ENCODE measurements around the gene CRYL1. TPM values are rescaled to one million over a fixed set of nuclear protein-coding genes. Genes with fewer than 3 reads are reported as not detected.

Gene CRYL1
- polyA plus RNA-seq, 1 of the 3 experiments (the other 2 are of a cell fraction) = 34.8 TPM

DNA sequence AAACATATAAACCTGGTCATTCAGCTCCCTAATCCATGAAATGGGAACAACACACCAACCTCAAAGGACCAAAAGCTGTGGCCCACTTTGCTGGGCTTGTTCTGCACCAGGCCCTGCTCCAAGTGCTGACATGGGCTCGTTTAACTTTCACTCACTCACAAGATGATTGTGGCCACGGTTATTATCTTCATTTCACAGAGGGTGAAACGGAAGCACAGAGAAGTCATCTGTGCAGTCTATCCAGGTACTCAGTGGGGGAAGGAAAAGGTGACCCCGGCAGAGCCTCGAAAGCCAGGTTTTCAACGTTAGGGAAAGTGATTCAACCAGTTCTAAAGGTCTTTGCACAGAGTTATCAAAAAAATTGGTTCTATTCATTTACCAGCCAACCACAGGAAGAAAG is 68.0 kb downstream of the CRYL1 start (continued):
- TF ChIP-seq, protein P1, sequence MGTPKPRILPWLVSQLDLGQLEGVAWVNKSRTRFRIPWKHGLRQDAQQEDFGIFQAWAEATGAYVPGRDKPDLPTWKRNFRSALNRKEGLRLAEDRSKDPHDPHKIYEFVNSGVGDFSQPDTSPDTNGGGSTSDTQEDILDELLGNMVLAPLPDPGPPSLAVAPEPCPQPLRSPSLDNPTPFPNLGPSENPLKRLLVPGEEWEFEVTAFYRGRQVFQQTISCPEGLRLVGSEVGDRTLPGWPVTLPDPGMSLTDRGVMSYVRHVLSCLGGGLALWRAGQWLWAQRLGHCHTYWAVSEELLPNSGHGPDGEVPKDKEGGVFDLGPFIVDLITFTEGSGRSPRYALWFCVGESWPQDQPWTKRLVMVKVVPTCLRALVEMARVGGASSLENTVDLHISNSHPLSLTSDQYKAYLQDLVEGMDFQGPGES (IDR thresholded peaks at IDR 0.05; ENCODE audit: low read depth, low read length) = no peak
- no peak for TF ChIP-seq FOXM1 (IDR thresholded peaks at IDR 0.05; ENCODE audit: low read depth)
- TF ChIP-seq POLR2AphosphoS5 (IDR thresholded peaks at IDR 0.05; ENCODE audit: low read depth, low read length) = no peak
- no peak for TF ChIP-seq RXRA (IDR thresholded peaks at IDR 0.05; ENCODE audit: borderline replicate concordance, low read depth)
- no peak for TF ChIP-seq JUND (IDR thresholded peaks at IDR 0.05)
- TF ChIP-seq, protein P2, sequence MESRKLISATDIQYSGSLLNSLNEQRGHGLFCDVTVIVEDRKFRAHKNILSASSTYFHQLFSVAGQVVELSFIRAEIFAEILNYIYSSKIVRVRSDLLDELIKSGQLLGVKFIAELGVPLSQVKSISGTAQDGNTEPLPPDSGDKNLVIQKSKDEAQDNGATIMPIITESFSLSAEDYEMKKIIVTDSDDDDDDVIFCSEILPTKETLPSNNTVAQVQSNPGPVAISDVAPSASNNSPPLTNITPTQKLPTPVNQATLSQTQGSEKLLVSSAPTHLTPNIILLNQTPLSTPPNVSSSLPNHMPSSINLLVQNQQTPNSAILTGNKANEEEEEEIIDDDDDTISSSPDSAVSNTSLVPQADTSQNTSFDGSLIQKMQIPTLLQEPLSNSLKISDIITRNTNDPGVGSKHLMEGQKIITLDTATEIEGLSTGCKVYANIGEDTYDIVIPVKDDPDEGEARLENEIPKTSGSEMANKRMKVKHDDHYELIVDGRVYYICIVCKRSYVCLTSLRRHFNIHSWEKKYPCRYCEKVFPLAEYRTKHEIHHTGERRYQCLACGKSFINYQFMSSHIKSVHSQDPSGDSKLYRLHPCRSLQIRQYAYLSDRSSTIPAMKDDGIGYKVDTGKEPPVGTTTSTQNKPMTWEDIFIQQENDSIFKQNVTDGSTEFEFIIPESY (IDR thresholded peaks at IDR 0.05; ENCODE audit: borderline replicate concordance, low read depth) = no peak
- TF ChIP-seq, protein P3, sequence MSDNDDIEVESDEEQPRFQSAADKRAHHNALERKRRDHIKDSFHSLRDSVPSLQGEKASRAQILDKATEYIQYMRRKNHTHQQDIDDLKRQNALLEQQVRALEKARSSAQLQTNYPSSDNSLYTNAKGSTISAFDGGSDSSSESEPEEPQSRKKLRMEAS (IDR thresholded peaks at IDR 0.05; ENCODE audit: low read depth) = no peak
- TF ChIP-seq YY1 (IDR thresholded peaks at IDR 0.05; ENCODE audit: low read depth) = no peak
- TF ChIP-seq TCF12 (IDR thresholded peaks at IDR 0.05) = no peak
- no peak for TF ChIP-seq TAF1 (IDR thresholded peaks at IDR 0.05; ENCODE audit: borderline replicate concordance, low read depth, low read length)
- TF ChIP-seq, protein P4, sequence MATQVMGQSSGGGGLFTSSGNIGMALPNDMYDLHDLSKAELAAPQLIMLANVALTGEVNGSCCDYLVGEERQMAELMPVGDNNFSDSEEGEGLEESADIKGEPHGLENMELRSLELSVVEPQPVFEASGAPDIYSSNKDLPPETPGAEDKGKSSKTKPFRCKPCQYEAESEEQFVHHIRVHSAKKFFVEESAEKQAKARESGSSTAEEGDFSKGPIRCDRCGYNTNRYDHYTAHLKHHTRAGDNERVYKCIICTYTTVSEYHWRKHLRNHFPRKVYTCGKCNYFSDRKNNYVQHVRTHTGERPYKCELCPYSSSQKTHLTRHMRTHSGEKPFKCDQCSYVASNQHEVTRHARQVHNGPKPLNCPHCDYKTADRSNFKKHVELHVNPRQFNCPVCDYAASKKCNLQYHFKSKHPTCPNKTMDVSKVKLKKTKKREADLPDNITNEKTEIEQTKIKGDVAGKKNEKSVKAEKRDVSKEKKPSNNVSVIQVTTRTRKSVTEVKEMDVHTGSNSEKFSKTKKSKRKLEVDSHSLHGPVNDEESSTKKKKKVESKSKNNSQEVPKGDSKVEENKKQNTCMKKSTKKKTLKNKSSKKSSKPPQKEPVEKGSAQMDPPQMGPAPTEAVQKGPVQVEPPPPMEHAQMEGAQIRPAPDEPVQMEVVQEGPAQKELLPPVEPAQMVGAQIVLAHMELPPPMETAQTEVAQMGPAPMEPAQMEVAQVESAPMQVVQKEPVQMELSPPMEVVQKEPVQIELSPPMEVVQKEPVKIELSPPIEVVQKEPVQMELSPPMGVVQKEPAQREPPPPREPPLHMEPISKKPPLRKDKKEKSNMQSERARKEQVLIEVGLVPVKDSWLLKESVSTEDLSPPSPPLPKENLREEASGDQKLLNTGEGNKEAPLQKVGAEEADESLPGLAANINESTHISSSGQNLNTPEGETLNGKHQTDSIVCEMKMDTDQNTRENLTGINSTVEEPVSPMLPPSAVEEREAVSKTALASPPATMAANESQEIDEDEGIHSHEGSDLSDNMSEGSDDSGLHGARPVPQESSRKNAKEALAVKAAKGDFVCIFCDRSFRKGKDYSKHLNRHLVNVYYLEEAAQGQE (IDR thresholded peaks at IDR 0.05; ENCODE audit: low read depth, low read length) = no peak

DNA sequence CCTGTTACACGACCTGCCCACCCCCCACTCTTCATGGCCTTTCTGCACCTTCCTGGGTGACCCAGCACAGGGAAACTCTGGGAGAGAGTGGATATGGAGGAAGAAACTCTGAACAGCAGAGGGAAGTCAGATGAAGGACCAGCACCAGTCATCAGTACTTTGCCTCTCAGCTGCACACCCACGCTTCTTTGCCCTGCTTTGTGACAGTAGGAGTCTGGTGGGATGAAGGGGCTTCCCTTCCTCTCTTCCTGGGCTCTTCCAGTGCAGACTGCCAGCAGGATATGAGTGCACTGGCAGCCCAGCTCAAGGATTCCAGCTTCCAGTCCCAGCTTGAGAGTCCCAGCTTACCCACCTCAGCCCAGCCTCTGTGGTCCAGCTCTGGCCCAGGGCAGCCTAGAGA is 68.9 kb downstream of the CRYL1 start:
- 42% methylated on average over 2 of the region's 2 CpGs for WGBS (ENCODE audit: low lambda C conversion rate)
- Histone ChIP-seq H3K27me3 (ENCODE audit: insufficient read depth) (no peaks in the 10 kb centered on the region), H3K36me3 (replicated peaks in 1 of 2; ENCODE audit: control insufficient read depth in 1 of 2, insufficient read depth in 2 of 2, low read length in 1 of 2) (no peaks in the 10 kb centered on the region), H3F3A (replicated peaks; ENCODE audit: insufficient read depth) (no peaks in the 10 kb centered on the region), H3K27ac (ENCODE audit: low read depth in 2 of 2, low read length in 1 of 2) (no peak overlapping the region), H3K9ac (no peak overlapping the region), H3K4me2 (no peak overlapping the region), H2AFZ (ENCODE audit: low read depth) (no peak overlapping the region), H3K9me3 (no peaks in the 10 kb centered on the region), H3K4me3 (ENCODE audit: low read depth in 2 of 2, low read length in 1 of 2) (no peak overlapping the region), H3K79me2 (ENCODE audit: insufficient read depth) (no peaks in the 10 kb centered on the region), H4K20me1 (ENCODE audit: insufficient read depth) (no peaks in the 10 kb centered on the region), H3K4me1 (ENCODE audit: control insufficient read depth in 1 of 2, insufficient read depth in 2 of 2, low read depth in 1 of 2, low read length in 1 of 2) (peaks cover 0 to 6% of the 10 kb centered on the region in 2 experiments; a peak in 1 of 4 replicates), H3K9me2 (no peaks in the 10 kb centered on the region)
- ChIA-PET POLR2A (no interaction called here), CTCF (interaction anchor here (1.3 kb wide), 1 partner anchor 15 kb away, joined by 3 read pairs; no protein-coding TSS in a partner anchor)
- TF ChIP-seq EZH2phosphoT487 (IDR thresholded peaks at IDR 0.05; ENCODE audit: borderline replicate concordance, low read depth) (no peak), EP300 (IDR thresholded peaks at IDR 0.05; ENCODE audit: borderline replicate concordance in 1 of 2, low read depth in 1 of 2, low read length in 1 of 2) (no peak)
- no peak for DNase-seq

All from SK-N-SH (cell line).